HepG2 (cell line): ENCODE results near the gene GAREM1. TPM values are rescaled to one million over a fixed set of nuclear protein-coding genes. Genes with fewer than 3 reads are reported as not detected.
A peak's percentile ranks its signal among the peaks of the same experiment; 100 is the strongest.

Source experiments
- CAMTA2 ChIP-seq: sonication (generic); formaldehyde crosslinking; IDR thresholded peaks from 2 replicates; pipeline ENCODE4 v1.4.0; 2020; ENCODE audit warnings: mild to moderate bottlenecking, missing genetic modification reagents, borderline replicate concordance
- CCDC6 ChIP-seq: sonication (generic); formaldehyde crosslinking; IDR thresholded peaks from 2 replicates; pipeline ENCODE4 v1.8.1; 2022; ENCODE audit warnings: mild to moderate bottlenecking, missing genetic modification reagents, moderate library complexity
- ISL2 ChIP-seq: sonication (generic); formaldehyde crosslinking; IDR thresholded peaks from 2 replicates; pipeline ENCODE4 v1.5.0; 2020; ENCODE audit warnings: missing genetic modification reagents
- NRL ChIP-seq: sonication (generic); formaldehyde crosslinking; IDR thresholded peaks from 2 replicates; pipeline ENCODE4 v1.5.0; 2020; ENCODE audit warnings: missing genetic modification reagents, mild to moderate bottlenecking, moderate library complexity, borderline replicate concordance
- REXO4 ChIP-seq: sonication (generic); formaldehyde crosslinking; IDR thresholded peaks from 2 replicates; pipeline ENCODE4 v1.8.0; 2022; ENCODE audit warnings: missing genetic modification reagents, mild to moderate bottlenecking, borderline replicate concordance
- RXRB ChIP-seq: IDR thresholded peaks from 2 replicates; pipeline ENCODE4 v1.6.1; 2016; ENCODE audit warnings: borderline replicate concordance, missing genetic modification reagents, missing compliant biosample characterization
- SMC3 ChIP-seq: IDR thresholded peaks from 2 replicates; pipeline ENCODE4 v1.6.1; 2011; ENCODE audit warnings: low read length, improper control_type of control experiment
- ZSCAN31 ChIP-seq: sonication (generic); formaldehyde crosslinking; IDR thresholded peaks from 2 replicates; pipeline ENCODE4 v1.5.0; 2020; ENCODE audit warnings: low read depth, mild to moderate bottlenecking, missing genetic modification reagents
- polyA plus RNA-seq, 8 experiments: library from polyadenylated mRNA; depleted of rRNA in 3 of 8; stranded (reverse) in 7 of 8; unstranded in 1 of 8; fragments of >200 nt; fragmentation: Illumina TruSeq in 4 of 8; extraction: Trizol in 4 of 8; gene quantifications; 2 replicates each; pipeline versions ENCODE4 v1.2.1 to v1.2.3, GENCODE V29; 2011 to 2016; ENCODE audit warnings: low read depth in 4 of 8, missing spikeins in 1 of 8, mixed read lengths in 1 of 8; ENCODE audit not compliant: insufficient read depth in 1 of 8
- total RNA-seq, 5 experiments: library from RNA; depleted of rRNA; stranded (reverse); fragments of >200 nt; fragmentation: Illumina TruSeq; extraction: Trizol; gene quantifications; 2 replicates each; pipeline ENCODE4 v1.2.3, GENCODE V29; 2016; ENCODE audit warnings: low read depth in 1 of 5
- TF ChIP-seq, protein P1 (sequence below): sonication (generic); formaldehyde crosslinking; IDR thresholded peaks from 2 replicates; pipeline ENCODE4 v1.4.0; 2020; ENCODE audit warnings: mild to moderate bottlenecking, missing genetic modification reagents
- TF ChIP-seq, protein P2 (sequence below): sonication (generic); formaldehyde crosslinking; IDR thresholded peaks from 2 replicates; pipeline ENCODE4 v1.8.1; 2023; ENCODE audit warnings: mild to moderate bottlenecking, missing genetic modification reagents
- TF ChIP-seq, protein P3 (sequence below): sonication (generic); formaldehyde crosslinking; IDR thresholded peaks from 2 replicates; pipeline ENCODE4 v1.5.1; 2020; ENCODE audit warnings: mild to moderate bottlenecking, missing genetic modification reagents

Gene GAREM1
- total and polyA plus RNA-seq, 2 of the 13 experiments (the other 11 are each of a cell fraction or from before 2014, with no cell fraction given), result 2.5 to 2.9 TPM

DNA sequence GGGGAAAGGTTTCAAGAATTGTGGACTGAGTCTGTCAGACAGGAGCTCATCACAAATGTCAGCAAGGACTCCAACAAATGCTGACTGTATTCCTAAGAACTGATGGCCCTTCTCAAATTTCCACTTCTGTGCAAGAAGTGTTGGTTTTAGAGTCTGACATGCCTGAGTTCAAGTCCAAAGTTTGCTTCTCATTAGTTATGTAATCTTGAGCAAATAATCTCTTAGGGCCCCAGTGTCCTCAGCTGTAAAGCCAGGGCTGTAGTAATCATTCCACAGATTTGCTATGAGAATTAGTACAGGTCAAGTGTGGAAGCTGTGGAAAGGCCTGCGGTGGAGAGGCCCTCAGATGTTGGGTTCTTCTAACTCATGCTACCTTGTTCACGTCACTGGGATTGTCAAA is 257.0 kb downstream of the GAREM1 start (continued):
- TF ChIP-seq, protein P1, sequence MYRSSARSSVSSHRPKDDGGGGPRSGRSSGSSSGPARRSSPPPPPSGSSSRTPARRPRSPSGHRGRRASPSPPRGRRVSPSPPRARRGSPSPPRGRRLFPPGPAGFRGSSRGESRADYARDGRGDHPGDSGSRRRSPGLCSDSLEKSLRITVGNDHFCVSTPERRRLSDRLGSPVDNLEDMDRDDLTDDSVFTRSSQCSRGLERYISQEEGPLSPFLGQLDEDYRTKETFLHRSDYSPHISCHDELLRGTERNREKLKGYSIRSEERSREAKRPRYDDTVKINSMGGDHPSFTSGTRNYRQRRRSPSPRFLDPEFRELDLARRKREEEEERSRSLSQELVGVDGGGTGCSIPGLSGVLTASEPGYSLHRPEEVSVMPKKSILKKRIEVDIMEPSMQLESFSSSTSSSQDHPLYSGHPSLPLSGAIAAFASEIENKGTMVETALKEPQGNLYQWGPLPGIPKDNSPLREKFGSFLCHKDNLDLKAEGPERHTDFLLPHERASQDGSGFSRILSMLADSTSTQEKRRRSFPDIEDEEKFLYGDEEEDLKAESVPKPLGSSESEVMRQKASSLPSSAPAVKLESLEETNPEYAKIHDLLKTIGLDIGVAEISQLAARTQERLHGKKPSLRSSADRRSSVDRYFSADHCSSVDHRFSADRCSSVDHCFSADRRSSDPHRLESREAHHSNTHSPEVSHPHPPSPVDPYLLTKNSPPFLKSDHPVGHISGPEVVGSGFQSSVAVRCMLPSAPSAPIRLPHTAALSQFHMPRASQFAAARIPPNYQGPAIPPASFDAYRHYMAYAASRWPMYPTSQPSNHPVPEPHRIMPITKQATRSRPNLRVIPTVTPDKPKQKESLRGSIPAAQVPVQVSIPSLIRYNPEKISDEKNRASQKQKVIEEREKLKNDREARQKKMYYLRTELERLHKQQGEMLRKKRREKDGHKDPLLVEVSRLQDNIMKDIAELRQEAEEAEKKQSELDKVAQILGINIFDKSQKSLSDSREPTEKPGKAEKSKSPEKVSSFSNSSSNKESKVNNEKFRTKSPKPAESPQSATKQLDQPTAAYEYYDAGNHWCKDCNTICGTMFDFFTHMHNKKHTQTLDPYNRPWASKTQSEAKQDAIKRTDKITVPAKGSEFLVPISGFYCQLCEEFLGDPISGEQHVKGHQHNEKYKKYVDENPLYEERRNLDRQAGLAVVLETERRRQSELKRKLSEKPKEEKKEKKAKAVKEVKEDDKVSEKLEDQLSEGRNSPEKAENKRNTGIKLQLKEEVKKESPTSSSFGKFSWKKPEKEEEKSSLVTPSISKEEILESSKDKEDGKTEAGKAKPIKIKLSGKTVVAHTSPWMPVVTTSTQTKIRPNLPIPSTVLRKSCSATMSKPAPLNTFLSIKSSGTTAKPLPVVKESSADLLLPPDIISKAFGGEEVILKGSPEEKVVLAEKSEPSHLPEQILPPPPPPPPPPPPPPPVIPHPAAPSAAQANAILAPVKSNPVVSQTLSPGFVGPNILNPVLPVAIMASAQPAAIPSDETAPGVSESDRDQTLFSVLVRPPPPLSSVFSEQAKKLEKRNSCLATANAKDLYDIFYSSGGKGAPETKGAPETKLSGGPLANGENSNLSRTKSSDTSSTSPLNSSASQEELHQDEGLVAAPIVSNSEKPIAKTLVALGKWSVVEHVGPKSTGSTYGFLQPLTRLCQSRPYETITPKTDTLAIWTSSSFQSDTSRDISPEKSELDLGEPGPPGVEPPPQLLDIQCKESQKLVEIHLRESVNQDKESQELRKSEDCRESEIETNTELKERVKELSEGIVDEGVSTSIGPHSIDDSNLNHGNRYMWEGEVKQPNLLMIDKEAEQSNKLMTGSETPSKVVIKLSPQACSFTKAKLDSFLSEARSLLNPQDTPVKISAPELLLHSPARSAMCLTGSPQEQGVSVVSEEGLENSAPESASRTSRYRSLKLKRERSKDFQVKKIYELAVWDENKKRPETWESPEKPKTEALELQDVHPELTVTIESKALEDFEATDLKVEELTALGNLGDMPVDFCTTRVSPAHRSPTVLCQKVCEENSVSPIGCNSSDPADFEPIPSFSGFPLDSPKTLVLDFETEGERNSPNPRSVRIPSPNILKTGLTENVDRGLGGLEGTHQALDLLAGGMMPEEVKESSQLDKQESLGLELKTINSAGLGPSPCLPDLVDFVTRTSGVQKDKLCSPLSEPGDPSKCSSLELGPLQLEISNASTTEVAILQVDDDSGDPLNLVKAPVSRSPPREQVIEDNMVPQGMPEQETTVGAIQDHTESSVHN (CRISPR knock-in tag), result no peak
- peak; percentile 71 for TF ChIP-seq RXRB
- no peak for TF ChIP-seq ZSCAN31 (CRISPR knock-in tag)
- no peak for TF ChIP-seq REXO4 (CRISPR knock-in tag)
- no peak for TF ChIP-seq CAMTA2
- TF ChIP-seq NRL (CRISPR knock-in tag), result no peak
- TF ChIP-seq, protein P2, sequence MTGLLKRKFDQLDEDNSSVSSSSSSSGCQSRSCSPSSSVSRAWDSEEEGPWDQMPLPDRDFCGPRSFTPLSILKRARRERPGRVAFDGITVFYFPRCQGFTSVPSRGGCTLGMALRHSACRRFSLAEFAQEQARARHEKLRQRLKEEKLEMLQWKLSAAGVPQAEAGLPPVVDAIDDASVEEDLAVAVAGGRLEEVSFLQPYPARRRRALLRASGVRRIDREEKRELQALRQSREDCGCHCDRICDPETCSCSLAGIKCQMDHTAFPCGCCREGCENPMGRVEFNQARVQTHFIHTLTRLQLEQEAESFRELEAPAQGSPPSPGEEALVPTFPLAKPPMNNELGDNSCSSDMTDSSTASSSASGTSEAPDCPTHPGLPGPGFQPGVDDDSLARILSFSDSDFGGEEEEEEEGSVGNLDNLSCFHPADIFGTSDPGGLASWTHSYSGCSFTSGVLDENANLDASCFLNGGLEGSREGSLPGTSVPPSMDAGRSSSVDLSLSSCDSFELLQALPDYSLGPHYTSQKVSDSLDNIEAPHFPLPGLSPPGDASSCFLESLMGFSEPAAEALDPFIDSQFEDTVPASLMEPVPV (CRISPR knock-in tag), result no peak
- no peak for TF ChIP-seq SMC3
- TF ChIP-seq, protein P3, sequence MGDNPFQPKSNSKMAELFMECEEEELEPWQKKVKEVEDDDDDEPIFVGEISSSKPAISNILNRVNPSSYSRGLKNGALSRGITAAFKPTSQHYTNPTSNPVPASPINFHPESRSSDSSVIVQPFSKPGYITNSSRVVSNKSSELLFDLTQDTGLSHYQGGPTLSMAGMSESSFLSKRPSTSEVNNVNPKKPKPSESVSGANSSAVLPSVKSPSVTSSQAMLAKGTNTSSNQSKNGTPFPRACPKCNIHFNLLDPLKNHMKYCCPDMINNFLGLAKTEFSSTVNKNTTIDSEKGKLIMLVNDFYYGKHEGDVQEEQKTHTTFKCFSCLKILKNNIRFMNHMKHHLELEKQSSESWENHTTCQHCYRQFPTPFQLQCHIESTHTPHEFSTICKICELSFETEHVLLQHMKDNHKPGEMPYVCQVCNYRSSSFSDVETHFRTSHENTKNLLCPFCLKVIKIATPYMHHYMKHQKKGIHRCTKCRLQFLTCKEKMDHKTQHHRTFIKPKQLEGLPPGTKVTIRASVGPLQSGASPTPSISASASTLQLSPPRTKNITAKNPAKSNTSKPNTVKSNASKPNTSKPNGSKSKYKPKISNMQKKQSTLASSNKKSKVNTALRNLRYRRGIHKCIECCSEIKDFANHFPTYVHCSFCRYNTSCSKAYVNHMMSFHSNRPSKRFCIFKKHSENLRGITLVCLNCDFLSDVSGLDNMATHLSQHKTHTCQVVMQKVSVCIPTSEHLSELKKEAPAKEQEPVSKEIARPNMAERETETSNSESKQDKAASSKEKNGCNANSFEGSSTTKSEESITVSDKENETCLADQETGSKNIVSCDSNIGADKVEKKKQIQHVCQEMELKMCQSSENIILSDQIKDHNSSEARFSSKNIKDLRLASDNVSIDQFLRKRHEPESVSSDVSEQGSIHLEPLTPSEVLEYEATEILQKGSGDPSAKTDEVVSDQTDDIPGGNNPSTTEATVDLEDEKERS (CRISPR knock-in tag), result no peak
- no peak for TF ChIP-seq CCDC6 (CRISPR knock-in tag)
- TF ChIP-seq ISL2, result peak; percentile 45; the same call in 1 of the 2 replicates
